GM12892 (cell line): ENCODE data around the gene HNRNPM.

Experiments
- POLR2A ChIP-seq: IDR thresholded peaks from 2 replicates; pipeline ENCODE4 v1.6.1; 2011; ENCODE audit warnings: low read depth, low read length, control low read depth
- POLR2AphosphoS5 ChIP-seq: IDR thresholded peaks from 2 replicates; pipeline ENCODE4 v1.6.1; 2011; ENCODE audit warnings: low read depth, low read length, control low read depth
- TAF1 ChIP-seq: IDR thresholded peaks from 2 replicates; pipeline ENCODE4 v1.6.1; 2011; ENCODE audit warnings: low read depth, mild to moderate bottlenecking, control low read depth, low read length, borderline replicate concordance

DNA sequence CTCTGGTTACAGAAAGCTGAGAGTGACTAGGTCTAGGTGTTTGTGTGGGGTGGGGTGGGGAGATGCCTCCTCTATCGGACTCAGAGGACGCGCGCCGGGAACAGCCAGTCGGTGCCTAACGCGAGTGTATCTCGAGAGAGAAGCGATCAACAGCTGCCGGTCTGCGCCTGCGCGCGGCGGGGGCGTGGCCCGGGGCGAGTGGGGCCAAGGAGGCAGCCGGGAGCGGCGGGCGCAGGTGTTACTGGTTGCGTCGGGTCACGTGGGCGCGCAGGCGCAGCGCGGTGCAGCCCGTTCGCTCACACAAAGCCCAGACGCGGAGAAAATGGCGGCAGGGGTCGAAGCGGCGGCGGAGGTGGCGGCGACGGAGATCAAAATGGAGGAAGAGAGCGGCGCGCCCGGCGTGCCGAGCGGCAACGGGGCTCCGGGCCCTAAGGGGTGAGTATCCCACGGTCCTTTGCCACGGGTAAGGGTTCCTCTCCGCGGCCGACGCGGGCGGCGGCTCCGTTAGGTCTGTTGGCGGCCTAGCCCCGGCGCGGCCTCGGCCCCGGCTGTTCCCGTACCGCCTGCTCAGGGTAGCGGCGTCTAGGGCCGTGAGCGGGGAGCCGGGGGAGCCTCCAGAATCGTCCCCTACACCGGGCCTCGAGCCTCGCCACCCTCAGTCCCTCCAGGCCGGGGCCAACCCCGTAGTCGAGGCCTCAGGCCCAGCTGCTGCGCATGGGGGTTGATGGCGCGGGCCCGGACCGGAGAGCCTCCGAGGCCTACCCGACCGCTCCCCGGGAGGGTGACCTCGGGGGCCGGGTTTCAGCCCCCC is at the start of gene HNRNPM:
- TF ChIP-seq POLR2A (peak; percentile 91), POLR2AphosphoS5 (peak; percentile 86), TAF1 (peak; percentile 93)
